DMS79 (cell line): ENCODE measurements around the gene CTNNA2.

ENCODE experiments used
- DNase-seq: peaks from one replicate; lab custom pipeline; 2025; lab: John Stamatoyannopoulos, UW

Gene CTNNA2

GRCh38 chr2:79935771-79936657 lies 423.2 kb downstream of the CTNNA2 start:
- DNase-seq, result peak; percentile 29

GRCh38 chr2:79936715-79937114 lies 423.9 kb downstream of the CTNNA2 start:
- DNase-seq, result no peak

DNA sequence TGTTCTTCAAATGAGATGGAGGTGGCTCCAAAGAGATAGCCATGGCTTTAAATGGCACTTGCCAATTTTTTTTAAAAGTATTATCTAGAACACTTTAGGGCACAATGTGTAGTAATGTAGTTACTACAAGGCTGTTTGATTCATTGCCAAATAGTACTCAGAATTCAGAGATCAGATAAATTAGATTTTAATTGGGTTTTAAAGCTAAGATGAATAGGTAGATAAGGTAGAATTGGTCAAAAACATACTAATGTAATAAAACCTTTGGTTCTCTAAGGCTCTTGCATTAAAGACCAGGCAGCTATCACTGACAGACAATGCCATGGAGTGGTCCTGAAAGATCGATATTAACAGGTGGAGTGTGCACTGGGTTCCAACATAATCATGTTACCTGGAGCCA lies 425.8 kb downstream of the CTNNA2 start:
- DNase-seq, result no peak

DNA sequence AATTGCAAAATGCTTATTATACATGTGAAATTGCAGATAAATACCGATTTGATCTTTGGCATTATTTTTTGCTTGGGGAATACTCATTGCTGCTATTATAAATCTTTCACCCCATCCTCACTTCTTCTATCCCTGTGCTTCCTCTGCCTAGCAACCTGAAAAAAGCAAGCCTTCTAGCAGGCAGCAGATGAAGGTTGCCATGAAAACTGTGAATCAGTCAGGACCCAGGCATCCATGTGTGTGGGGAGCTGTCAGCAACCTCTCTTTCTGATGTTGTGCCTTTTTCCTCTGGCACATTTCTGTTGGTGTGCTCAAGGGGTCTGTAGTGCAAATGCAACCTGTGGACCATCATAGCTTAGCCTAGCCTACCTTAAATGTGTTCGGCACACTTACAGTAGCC lies 427.5 kb downstream of the CTNNA2 start:
- no peak for DNase-seq

DNA sequence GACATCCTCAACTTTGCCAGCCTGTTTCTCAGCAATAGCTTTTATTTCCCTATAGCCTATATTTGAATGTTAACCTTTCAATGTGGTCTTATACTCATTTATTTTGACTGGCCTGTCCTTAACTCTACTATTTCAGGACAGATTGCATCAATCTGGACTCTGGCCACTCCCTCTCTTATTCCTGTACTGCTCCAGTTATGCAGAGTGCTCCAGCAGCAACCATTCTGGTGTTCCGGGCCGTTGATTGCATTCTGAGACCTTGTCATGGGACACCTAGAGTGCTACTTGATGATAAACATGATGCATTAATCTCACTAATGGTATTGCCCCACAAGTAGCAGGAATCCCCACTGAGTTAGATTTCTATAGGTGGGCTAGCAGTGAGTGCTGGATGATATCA lies 428.3 kb downstream of the CTNNA2 start:
- peak; percentile 28 for DNase-seq

GRCh38 chr2:79944205-79944604 lies 431.4 kb downstream of the CTNNA2 start:
- DNase-seq, result no peak

DNA sequence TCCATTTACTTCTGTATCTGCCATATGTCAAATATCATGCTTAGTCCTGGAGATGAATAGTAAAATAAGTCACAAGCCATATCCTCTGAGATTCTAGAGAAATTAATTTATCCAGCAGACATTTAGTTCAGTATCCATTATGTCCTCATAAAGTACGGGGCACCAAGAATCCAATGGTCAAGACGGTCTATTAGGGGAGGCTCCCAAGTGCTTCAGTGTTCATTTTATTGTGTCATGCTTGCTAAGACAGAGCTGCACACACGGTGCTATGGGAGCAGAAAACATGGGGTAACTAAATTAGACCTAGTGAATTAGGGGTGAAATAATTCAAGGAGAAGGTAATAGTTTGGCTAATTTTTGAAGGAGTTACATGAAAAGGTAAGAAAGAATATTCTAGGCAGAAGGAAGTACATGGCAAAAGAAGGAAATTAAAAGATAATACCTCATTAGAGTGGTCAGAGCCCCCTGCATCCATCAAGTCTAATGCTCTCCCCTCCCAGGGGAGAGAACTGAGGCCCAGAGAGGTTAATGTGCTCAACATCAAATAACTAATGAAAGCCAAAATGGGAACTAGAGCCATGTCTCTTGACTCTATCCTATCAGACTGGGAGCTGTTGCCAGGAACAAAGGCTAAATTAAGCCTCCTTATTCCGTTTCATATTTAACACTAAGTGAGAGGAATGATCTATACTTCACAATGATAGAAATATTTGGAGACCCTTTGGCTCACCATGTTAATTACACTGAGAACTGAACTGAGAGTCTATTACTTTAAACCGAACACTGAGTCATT lies 433.0 kb downstream of the CTNNA2 start:
- no peak for DNase-seq

- DNase-seq, result no peak
These were observed 434.9 kb downstream of the CTNNA2 start for GRCh38 chr2:79947751-79948150.

- DNase-seq, result no peak
These were observed 437.7 kb downstream of the CTNNA2 start for GRCh38 chr2:79950526-79950925.

GRCh38 chr2:79952616-79953015 lies 439.8 kb downstream of the CTNNA2 start:
- no peak for DNase-seq

GRCh38 chr2:79960035-79960434 lies 447.2 kb downstream of the CTNNA2 start:
- no peak for DNase-seq

- no peak for DNase-seq
These were observed 447.7 kb downstream of the CTNNA2 start for GRCh38 chr2:79960519-79960918.

DNA sequence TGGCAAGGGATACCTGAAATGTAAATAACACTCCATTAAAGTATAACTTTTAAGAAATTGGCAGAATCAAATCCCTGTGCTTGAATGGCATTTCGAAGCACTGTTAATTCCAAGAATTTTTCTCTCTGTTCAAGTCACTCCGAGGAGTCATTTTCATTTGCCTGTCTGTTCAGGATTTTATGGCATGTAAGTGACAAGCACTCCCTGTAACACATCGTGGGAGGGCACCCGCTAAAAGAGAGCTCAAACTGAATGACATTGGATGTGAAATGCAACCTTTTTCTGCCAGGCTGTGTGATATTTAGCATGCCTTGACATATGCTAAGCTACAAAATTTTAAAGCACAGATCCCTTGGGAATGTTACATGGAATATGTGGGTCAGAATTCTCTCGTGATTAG lies 452.1 kb downstream of the CTNNA2 start:
- DNase-seq, result no peak

DNA sequence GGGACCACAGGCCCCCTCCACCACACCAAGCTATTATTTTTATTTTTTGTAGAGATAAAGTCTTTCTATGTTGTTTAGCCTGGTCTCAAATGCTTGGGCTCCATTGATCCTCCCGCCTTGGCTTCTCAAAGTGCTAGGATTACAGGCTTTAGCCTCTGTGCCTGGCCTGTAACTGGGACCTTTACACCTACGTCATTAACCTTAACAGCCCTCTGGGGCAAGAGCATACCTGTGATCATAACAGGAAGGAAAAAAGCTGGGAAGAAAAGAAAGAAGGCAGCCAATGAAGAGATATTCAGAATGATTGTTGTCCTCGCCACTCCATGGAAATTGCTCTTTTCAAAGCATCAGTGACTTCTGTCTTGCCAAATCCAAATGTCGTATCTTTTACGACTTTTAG lies 453.5 kb downstream of the CTNNA2 start:
- no peak for DNase-seq

GRCh38 chr2:79966882-79967281 lies 454.0 kb downstream of the CTNNA2 start:
- DNase-seq, result no peak

DNA sequence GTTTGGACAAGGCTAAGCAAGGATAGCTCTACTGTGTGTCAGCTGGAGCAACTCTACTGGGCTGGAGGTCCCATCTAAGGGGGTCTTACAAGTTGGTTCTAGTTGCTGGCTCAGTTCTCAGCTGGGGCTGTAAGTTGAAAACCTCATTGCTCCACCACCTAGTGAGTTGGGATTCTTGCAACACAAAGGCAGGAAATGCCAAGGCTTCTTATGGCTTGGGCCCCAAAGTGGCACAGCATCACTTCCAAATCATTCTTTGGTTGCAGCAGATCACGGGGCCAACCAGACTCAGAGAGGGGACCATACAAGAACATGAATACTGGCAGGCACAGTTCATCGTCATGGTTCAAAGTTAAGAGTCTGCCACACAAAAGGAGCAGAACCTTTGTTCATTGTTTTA lies 459.0 kb downstream of the CTNNA2 start:
- DNase-seq, result no peak

GRCh38 chr2:79972661-79973060 lies 459.8 kb downstream of the CTNNA2 start:
- no peak for DNase-seq

- DNase-seq, result no peak
These were observed 463.1 kb downstream of the CTNNA2 start for GRCh38 chr2:79975791-79976565.

- no peak for DNase-seq
These were observed 464.9 kb downstream of the CTNNA2 start for GRCh38 chr2:79977792-79978191.

- DNase-seq, result no peak
These were observed 467.3 kb downstream of the CTNNA2 start for GRCh38 chr2:79980116-79980515.

- DNase-seq, result no peak
These were observed 468.0 kb downstream of the CTNNA2 start for GRCh38 chr2:79980816-79981215.

GRCh38 chr2:79981316-79981715 lies 468.5 kb downstream of the CTNNA2 start:
- no peak for DNase-seq
